Measurements from ENCODE around the gene TET2.

The TET2 gene

GRCh38 chr4:105329081-105329480 lies 182.4 kb downstream of the TET2 start:
- no peaks in the 10 kb centered on the region for H3K4me1 Mint-ChIP-seq
- no peak overlapping the region for H3K27ac Mint-ChIP-seq
- no peaks in the 10 kb centered on the region for H3K9me3 Mint-ChIP-seq
- ATAC-seq (replicated peaks) (no peak), DNase-seq (no peak)
- H3K4me3 Mint-ChIP-seq: no peak overlapping the region
- peaks cover 3 to 15% of the 10 kb centered on the region in 2 donors for H3K36me3 Mint-ChIP-seq
- no peaks in the 10 kb centered on the region for H3K27me3 Mint-ChIP-seq

Measured in stimulated activated naive B cell treated with anti-CD40 and anti-IgM and Interleukin-4, amounts not matched to agents 10 μg/mL and 1 μg/mL and 100 μg/mL, for 72 hours (primary cell).